GM18526 (cell line): ENCODE measurements around the gene TPD52L1.

Source experiments
- POLR2A ChIP-seq: IDR thresholded peaks from 3 replicates; pipeline ENCODE4 v1.6.1; 2011; ENCODE audit not compliant: insufficient read length; ENCODE audit errors: extremely low read depth

The TPD52L1 gene

GRCh38 chr6:125165256-125165655 is 11.7 kb downstream of the TPD52L1 start:
- TF ChIP-seq POLR2A, result no peak

DNA sequence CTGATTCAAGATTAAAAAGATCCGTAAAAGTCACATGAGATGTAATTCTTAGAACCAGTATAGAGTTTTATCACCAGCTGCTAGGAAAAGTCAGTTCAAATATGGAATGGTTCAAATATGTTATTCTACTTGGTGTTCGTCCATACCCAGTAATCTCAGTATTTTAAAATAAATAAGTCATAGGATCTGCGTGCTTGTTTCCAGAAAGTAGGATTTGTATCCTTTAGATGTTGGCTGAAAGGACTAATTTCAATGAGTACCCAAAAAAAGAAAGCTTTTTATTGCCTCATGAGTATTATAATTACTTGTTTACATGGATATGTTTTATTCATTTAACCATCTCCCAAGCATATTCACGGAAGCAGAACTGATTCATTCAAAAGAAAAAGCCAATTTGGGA is 12.2 kb downstream of the TPD52L1 start:
- no peak for TF ChIP-seq POLR2A

DNA sequence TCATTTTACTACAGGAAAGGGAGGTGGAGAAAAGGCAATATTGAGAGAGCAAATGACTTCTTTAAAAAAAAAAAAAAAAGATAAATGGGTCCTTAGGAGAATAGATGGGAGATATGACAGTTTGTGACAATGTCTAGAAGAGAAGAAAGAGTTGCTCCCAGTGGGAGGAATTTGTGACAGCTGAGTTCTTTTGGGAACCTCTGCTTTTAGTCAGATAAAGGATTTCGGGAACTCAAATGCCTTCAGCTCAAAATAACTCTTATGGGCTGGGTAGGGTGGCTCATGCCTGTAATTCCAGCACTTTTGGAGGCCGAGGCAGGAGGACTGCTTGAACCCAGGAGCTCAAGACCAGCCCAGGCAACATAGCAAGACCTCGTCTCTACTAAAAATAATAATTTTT is 13.1 kb downstream of the TPD52L1 start:
- no peak for TF ChIP-seq POLR2A

DNA sequence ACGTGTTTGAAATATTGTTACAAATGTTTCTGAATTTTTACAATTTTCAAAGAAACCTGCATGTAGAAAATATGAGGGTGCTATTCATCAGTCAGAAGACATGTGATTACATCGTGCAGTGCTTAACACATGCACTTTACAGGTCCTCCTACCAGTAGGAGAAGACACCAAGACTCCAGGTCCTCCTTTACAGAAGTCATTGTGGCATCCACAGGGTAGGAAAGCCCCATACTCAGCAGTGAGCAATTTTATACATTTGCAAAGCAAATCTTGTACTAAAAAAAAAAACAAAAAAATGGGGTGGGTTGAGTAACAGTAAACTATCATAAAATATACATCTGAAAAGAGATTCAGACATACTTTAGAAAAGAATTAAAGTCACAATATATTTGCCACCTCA is 14.0 kb downstream of the TPD52L1 start:
- no peak for TF ChIP-seq POLR2A

DNA sequence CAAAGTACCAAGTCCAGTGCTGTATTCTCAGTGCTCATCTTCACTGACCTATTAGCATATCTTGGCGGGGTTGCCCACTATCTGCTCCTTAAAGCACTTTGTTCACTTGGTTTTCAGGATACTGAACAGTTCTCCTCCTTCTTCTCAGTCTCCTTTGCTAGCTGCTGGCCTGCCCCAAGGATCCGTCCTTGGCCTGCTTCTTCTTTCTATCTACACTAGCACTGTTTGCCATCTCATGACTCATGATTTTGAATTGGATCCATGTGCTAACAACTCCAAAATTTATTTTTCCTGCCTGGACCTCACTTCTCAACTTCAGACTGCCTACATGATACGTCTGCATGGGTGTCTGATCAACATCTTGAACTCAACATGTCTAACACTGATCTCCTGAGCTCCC is 15.5 kb downstream of the TPD52L1 start:
- no peak for TF ChIP-seq POLR2A

- no peak for TF ChIP-seq POLR2A
These were observed 15.9 kb downstream of the TPD52L1 start for GRCh38 chr6:125169522-125169921.

DNA sequence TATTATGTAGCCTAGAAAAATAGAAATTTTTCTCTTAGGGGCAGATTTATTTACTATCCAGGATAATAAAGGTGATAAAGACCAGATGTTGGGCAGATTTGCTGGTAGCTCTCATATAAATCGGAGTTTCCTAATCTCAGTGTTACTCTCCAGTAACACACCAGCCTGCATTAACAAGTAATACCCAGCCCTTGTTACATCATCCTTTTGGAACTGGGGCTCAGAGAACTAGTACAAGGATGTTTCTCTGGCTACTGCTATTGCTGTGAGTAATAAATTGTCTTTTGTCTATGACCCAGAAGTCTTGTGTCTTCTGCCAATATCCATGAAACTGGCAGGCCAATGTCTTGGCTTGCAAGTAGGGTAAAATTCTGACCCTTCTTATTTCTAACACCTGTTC is 16.8 kb downstream of the TPD52L1 start:
- TF ChIP-seq POLR2A, result no peak

- no peak for TF ChIP-seq POLR2A
These were observed 19.9 kb downstream of the TPD52L1 start for GRCh38 chr6:125173341-125174095.

DNA sequence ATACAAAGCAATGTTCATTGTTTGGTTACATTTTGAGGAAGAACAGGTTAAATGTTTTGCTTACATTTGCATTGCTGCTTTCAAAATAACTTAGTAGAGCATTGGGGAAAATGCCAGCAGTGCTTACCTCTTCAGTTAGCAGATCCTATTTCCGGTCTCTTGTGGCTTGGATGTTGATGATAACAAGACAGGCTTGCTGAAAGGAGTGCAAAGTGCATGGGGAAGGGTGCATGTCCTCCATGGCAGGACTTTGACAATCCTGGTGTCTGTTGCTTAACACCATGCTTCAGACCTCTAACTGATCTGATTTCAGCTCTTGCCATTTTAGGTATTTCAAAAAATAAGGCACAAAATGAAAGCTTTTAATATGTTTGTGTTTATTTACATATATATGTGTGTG is 21.1 kb downstream of the TPD52L1 start:
- TF ChIP-seq POLR2A, result no peak

- TF ChIP-seq POLR2A, result no peak
These were observed 22.0 kb downstream of the TPD52L1 start for GRCh38 chr6:125175466-125176048.

DNA sequence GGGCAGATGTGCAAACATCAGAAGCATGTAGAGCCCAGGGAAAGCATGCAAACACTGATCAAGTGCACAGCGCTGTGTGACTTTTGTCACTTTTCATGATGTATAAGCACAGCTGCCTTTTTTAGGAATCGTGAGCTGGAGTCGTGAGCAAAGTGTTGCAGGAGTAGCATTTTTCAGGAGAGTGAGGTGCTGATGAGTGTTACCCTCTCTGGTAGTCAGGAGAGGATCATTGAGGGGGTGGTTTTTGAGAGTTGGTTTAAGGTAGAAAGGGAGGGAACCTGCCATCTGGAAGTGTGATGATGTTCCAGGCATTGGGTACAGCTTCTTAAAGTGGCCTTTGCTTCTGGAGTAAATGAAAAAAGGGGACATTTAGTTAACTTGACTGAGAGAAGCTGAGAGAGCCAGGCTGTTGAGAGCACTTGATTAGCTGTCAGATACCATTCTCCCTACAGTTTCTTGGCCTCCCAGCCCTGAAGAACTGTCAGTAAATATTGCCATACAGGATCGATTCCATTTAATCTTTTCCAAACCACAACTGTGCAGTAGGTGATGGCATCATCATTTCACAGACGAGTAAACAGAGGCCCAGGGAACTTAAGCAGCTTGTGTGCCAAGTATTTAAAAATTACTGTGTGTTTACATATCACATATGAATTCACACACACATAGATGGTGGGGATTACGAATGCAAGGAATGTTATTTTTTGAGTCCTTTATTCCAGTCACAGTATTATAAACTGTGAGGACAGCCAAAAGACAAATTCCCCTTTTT is 28.9 kb downstream of the TPD52L1 start:
- no peak for TF ChIP-seq POLR2A

- TF ChIP-seq POLR2A, result no peak
These were observed 29.8 kb downstream of the TPD52L1 start for GRCh38 chr6:125183391-125183790.

DNA sequence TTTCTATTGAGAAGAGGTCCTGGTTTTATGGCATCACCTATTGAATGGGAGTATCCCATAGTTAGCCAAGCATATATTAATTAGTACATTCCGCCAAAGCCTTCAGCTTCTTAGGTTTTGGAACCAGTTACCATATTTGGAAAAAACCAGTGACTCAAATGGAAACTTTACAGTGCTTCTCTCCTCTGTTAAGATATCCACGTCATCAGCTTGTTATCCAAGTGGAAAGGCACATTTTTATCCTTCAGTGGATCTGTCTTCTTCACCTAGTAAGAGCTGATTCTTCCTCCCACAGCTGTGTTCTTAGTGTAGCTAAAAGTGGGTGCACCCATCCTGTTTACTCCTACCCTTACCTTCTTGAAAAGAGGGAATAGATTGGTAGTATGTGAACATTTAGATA is 34.5 kb downstream of the TPD52L1 start:
- TF ChIP-seq POLR2A, result no peak

DNA sequence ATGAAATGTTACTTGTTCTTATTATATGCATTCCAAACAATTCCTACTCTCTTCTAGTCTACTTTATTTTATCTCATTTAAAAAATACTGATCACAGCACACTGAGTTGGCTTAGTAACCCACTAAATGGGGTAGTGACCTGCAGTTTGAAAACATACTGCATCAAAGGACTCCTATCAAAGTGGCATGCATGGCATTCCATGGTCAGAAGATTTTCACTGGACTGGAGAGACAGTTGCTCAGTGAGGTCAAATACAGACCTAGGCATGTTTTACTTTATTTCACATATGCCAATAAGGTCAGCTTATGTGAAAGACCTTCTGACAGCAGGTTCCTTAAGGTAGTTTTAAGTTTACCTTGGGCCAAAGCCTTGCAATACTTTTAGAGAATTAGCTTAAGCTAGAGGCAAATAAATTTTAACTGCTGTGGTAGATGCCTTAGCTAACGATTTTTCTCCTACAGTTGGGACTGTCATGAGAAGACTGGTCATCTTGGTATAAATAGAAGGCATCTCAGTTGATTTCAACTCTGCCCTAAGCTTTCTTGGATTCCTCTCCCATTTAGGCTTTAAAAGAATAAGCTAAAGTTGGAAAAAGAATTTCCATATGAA is 35.1 kb downstream of the TPD52L1 start:
- TF ChIP-seq POLR2A, result no peak

- no peak for TF ChIP-seq POLR2A
These were observed 35.9 kb downstream of the TPD52L1 start for GRCh38 chr6:125189494-125189893.

- TF ChIP-seq POLR2A, result no peak
These were observed 37.1 kb downstream of the TPD52L1 start for GRCh38 chr6:125190667-125191066.

DNA sequence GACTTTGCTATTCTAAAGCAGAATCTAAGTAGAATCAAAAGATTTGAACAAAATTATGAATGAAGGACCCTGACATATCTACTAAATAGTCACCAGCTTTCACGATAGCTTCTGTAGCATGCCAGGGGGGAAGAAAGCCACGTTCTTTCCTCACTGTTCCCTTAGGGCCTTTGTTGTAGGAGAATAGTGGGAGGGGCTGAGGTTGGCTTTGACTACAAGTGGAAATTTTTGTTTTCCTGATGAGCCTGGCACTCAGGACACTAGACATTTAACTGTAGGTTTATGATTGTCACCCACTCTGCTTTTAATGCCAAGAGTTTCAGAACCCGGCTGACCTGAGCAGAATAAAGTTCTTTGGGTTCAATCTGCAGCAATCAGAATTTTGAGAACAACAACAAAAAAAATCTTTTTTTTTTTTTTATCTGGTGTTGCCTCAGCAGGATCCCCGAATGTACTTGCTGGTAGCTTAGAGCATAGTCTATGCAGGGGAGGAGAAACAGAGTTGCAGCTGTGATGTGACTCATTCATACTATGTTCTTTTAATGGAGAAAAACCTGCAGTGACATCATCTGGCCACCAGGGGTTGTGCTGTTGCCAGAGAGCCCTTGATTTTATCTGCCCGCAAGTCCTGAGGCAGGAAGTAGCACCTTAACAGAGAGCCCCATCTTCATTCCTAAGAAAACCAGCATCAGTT is 38.5 kb downstream of the TPD52L1 start:
- TF ChIP-seq POLR2A, result no peak
